ENCODE results near the gene MACROD2.
"Not testable (repeated sequence)": the region's sequence is repeated elsewhere in the genome, so short reads cannot be mapped to it uniquely, and the experiment has no call there.

The MACROD2 gene

DNA sequence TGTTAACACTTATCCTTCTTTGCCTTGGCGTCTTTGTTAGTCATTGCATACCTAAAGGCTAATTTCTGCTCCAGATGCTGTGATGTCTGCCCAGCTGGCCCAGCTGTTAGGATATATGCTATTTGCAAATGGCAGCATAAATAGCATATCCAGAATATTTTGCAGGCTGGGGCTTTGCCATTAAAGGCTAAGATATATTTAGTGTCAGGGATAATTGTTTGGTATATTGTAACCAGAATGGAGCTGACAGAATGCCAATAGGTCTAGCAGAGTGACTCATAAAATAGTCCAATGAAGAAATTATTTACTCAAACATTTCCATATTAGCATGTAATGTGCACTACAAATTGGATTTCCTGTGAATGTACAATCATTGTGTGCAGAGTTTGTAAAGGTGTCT lies 926.2 kb downstream of the MACROD2 start:
- H3K4me3 ChIP-seq (ENCODE audit: low read depth, low read length) = no peak overlapping the region
- TF ChIP-seq CTCF (IDR thresholded peaks at IDR 0.05; ENCODE audit: borderline replicate concordance, insufficient read depth, low read depth, low read length) = no peak

DNA sequence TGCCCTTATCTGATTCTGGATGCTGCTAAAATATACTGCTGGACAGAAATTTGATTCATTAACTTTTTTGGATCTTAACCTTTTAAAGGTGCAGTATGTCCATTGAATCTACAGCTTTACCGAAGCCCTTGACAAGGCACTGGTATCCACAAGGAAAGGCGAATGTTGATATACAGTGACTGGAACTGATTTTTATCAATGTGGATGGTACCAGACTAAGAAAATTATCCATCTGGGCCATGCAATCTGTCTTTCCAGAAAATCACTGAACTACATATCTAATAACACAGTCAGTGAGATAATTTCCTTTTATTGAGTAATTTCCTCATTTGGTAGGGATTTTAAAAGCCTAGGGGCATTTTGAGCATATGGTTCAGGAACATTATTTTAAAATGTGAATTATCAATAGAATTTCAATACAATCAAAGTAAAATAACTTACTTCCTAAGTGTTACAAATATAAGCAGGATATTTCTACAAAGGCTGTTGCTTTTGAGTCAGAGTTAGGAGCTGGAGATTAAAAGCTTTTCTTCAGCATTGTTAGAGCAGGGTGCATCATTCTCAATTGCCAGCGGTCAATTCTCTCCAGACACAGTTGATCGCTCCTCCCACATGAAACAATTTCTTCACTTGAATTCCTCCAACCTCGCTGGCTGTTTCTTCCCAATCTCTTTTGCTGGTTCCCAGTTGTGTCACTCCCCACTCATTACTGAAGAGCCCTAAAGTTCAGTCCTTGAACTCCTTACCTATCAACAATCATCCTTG lies 927.4 kb downstream of the MACROD2 start:
- no peak for TF ChIP-seq CTCF (IDR thresholded peaks at IDR 0.05; ENCODE audit: borderline replicate concordance, insufficient read depth, low read depth, low read length)
- no peak overlapping the region for H3K4me3 ChIP-seq (ENCODE audit: low read depth, low read length)

DNA sequence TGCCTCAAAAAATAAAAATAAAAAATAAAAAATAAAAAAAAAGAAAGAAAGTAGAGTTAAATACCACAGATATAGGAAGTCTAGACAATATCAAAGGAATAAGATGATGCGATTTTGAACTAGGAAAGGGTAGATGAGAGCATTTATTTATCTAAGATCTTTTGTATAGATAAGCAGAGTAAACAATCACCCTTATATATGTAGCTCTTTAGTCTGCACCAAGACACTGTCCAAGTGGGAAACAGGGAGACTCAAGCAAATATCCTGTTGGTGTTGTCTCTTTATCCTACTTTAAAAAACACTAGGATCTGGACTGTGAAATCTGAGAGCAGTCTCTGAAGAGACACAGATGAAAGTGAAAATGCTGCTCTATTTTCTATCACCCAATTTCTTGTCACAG lies 929.1 kb downstream of the MACROD2 start:
- no peak overlapping the region for H3K4me3 ChIP-seq (ENCODE audit: low read depth, low read length)
- no peak for TF ChIP-seq CTCF (IDR thresholded peaks at IDR 0.05; ENCODE audit: borderline replicate concordance, insufficient read depth, low read depth, low read length)

- H3K4me3 ChIP-seq (ENCODE audit: low read depth, low read length) = no peak overlapping the region
- TF ChIP-seq CTCF (IDR thresholded peaks at IDR 0.05; ENCODE audit: borderline replicate concordance, insufficient read depth, low read depth, low read length) = no peak
These were observed 930.0 kb downstream of the MACROD2 start for GRCh38 chr20:14925300-14925699.

- not testable (repeated sequence) for H3K4me3 ChIP-seq (ENCODE audit: low read depth, low read length)
These were observed 931.1 kb downstream of the MACROD2 start for GRCh38 chr20:14926436-14926835.

DNA sequence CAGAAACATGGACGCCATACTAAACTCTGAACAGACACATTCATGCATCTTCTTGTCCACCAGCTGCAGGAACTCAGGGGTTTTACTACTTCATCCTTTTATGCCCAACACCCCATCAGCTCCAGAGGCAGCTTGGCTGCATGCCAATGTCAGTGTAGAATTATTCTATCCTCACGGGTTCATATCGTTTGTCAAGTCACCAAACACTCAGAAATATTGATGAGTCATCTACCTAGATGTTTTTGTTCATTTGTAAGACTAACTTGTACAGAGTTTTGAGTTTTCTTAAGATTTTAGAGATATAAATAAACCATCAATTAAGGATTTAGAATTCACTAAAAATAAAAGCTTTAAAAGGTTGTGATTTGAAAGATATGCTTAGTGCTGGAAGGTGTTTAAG lies 932.8 kb downstream of the MACROD2 start:
- TF ChIP-seq CTCF (IDR thresholded peaks at IDR 0.05; ENCODE audit: borderline replicate concordance, insufficient read depth, low read depth, low read length) = no peak

DNA sequence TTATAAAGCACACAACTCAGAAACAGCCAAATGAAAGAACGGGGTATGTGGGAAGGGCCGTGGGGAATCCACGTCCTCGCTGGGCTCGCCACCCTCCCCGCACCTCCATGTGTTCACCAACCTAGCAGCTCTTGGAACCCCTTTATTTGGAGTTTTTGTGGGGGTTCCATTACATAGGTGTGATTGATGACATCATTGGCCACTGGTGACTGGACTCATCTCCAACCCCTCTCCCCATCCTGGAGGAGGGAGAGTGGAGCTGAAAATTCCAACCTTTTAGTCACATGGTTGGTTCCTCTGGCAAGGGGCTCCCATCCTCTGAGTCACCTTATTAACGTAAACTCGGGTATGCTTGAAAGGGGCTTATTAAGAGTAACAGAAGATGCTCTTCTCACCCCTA lies 934.1 kb downstream of the MACROD2 start:
- no peak for TF ChIP-seq CTCF (IDR thresholded peaks at IDR 0.05; ENCODE audit: borderline replicate concordance, insufficient read depth, low read depth, low read length)
- no peak overlapping the region for H3K4me3 ChIP-seq (ENCODE audit: low read depth, low read length)

More for the DNA sequence above, 932.8 kb downstream of the MACROD2 start:
- no peak overlapping the region for H3K4me3 ChIP-seq (ENCODE audit: low read depth, low read length)

Measured in GM12875 (cell line).